ENCODE measurements around the gene OPCML.

DNA sequence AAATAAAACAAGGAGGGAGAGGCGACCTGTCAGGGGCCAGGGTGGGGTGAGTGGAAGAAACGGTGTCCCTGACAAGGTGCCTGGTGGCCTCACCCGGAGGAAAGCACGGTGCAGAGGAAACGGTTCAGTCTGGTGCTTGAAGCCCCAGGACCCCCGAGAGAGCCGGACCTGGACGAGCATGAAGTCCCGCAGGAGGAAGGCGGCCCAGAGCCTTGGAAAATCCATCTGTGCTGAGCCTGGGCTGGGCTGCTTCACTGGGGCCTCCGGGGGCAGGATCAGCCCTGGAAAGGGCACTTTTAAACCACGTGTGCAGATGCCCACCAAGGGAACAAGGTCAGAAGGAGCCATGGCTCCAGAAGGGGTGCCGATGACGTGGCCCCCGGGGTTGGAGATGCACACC is 467.3 kb downstream of the OPCML start:
- TF ChIP-seq, protein P1, sequence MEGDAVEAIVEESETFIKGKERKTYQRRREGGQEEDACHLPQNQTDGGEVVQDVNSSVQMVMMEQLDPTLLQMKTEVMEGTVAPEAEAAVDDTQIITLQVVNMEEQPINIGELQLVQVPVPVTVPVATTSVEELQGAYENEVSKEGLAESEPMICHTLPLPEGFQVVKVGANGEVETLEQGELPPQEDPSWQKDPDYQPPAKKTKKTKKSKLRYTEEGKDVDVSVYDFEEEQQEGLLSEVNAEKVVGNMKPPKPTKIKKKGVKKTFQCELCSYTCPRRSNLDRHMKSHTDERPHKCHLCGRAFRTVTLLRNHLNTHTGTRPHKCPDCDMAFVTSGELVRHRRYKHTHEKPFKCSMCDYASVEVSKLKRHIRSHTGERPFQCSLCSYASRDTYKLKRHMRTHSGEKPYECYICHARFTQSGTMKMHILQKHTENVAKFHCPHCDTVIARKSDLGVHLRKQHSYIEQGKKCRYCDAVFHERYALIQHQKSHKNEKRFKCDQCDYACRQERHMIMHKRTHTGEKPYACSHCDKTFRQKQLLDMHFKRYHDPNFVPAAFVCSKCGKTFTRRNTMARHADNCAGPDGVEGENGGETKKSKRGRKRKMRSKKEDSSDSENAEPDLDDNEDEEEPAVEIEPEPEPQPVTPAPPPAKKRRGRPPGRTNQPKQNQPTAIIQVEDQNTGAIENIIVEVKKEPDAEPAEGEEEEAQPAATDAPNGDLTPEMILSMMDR (IDR thresholded peaks at IDR 0.05) = no peak
- TF ChIP-seq POLR2A (IDR thresholded peaks at IDR 0.05) = no peak
